GM12878 (cell line): ENCODE results near the gene FOXO1. TPM values are rescaled to one million over a fixed set of nuclear protein-coding genes. Genes with fewer than 3 reads are reported as not detected.

Source experiments
- ATAC-seq: fragments of 200-7000 bp; cut with Tn5 transposase; 3 replicates; pipeline ENCODE4 v1.9.1; 2020; ENCODE audit warnings: mild to moderate bottlenecking, moderate library complexity
- BruUV-seq: library from RNA; stranded (reverse); fragments of 400-500 nt; replicated peaks from 2 replicates; lab custom pipeline; 2021; lab: Mats Ljungman, UMichigan
- CTCF ChIA-PET: fragments of 300-600 bp; sonication (Branson Sonifier 250); formaldehyde crosslinking; extraction: SDS; loops from one replicate; lab custom pipeline; 2021; ENCODE audit warnings: inconsistent platforms; lab: Yijun Ruan, JAX
- POLR2A ChIA-PET: fragments of 350-600 bp; formaldehyde crosslinking; extraction: SDS; loops from one replicate; lab custom pipeline; 2021; ENCODE audit warnings: inconsistent platforms; lab: Charles Lee
- RAD21 ChIA-PET: fragments of 300-600 bp; sonication (Branson Sonifier 250); formaldehyde crosslinking; loops from one replicate; lab custom pipeline; 2023; ENCODE audit warnings: antibody characterized with exemption; ENCODE audit not compliant: unreplicated experiment; lab: Charles Lee
- SMC1A ChIA-PET: fragments of 300-600 bp; sonication (Branson Sonifier 250); formaldehyde crosslinking; loops from one replicate; lab custom pipeline; 2023; ENCODE audit not compliant: unreplicated experiment, uncharacterized antibody; lab: Charles Lee
- DNase-seq: peaks from one replicate; pipeline ENCODE4 v3.0.0-alpha.2; 2011; ENCODE audit warnings: low read depth, low spot score
- FAIRE-seq: peaks from 3 replicates; lab custom pipeline; 2011; peaks lifted over from hg19 to GRCh38; lab: Jason Lieb, UNC
- H2AFZ ChIP-seq: 2 replicates; pipeline ENCODE4 v1.6.0; 2011; ENCODE audit warnings: low read depth, low read length, control low read depth; ENCODE audit not compliant: control insufficient read depth
- H3K27ac ChIP-seq: 2 replicates; pipeline ENCODE4 v1.5.1; 2011; ENCODE audit warnings: control low read depth; ENCODE audit not compliant: control insufficient read depth, insufficient read depth
- H3K27me3 ChIP-seq, 2 experiments: replicated peaks in 1 of 2; 2 replicates each; pipeline versions ENCODE4 v1.6.0 to v1.6.1; 2011; ENCODE audit warnings: low read length in 1 of 2; ENCODE audit not compliant: control insufficient read depth in 2 of 2, insufficient read depth in 2 of 2
- H3K36me3 ChIP-seq, 2 experiments: 2 replicates each; pipeline ENCODE4 v1.5.1; 2011; ENCODE audit warnings: low read length in 1 of 2; ENCODE audit not compliant: control insufficient read depth in 2 of 2, insufficient read depth in 2 of 2
- H3K4me1 ChIP-seq: 2 replicates; pipeline ENCODE4 v1.6.1; 2011; ENCODE audit warnings: mild to moderate bottlenecking, low read length, moderate library complexity, mixed read lengths; ENCODE audit not compliant: control insufficient read depth, insufficient read depth
- H3K4me2 ChIP-seq: 2 replicates; pipeline ENCODE4 v1.6.0; 2011; ENCODE audit warnings: control low read depth; ENCODE audit not compliant: control insufficient read depth, insufficient read depth
- H3K4me3 ChIP-seq: fragments of 200-600 bp; sonication (generic); 2 replicates; pipeline ENCODE4 v1.5.1; 2016
- H3K79me2 ChIP-seq: 2 replicates; pipeline ENCODE4 v1.6.0; 2011; ENCODE audit warnings: low read length; ENCODE audit not compliant: control insufficient read depth, insufficient read depth
- H3K9ac ChIP-seq: 2 replicates; pipeline ENCODE4 v1.8.0; 2011; ENCODE audit warnings: low read length, control low read depth, mixed read lengths; ENCODE audit not compliant: control insufficient read depth, insufficient read depth
- H3K9me3 ChIP-seq: replicated peaks from 3 replicates; pipeline ENCODE4 v1.5.1; 2011; ENCODE audit warnings: mild to moderate bottlenecking, low read length; ENCODE audit not compliant: control insufficient read depth, insufficient read depth
- H4K20me1 ChIP-seq: 2 replicates; pipeline ENCODE4 v1.6.0; 2011; ENCODE audit not compliant: control insufficient read depth, insufficient read depth
- BACH1 ChIP-seq: fragments of 450-650 bp; IDR thresholded peaks from 2 replicates; pipeline ENCODE4 v1.6.1; 2017; ENCODE audit warnings: mild to moderate bottlenecking, borderline replicate concordance
- BCL11A ChIP-seq: IDR thresholded peaks from 2 replicates; pipeline ENCODE4 v1.6.1; 2011; ENCODE audit warnings: low read depth, low read length
- EGR1 ChIP-seq, 2 experiments: IDR thresholded peaks; 1 replicate in 1 of 2; 2 replicates in 1 of 2; pipeline ENCODE4 v1.6.1; 2011 to 2012; ENCODE audit warnings: low read depth in 2 of 2, low read length in 2 of 2, borderline replicate concordance in 1 of 2, mild to moderate bottlenecking in 1 of 2, moderate library complexity in 1 of 2
- ETV6 ChIP-seq, 2 experiments: fragments of 450-650 bp in 1 of 2; IDR thresholded peaks in 1 of 2; conservative IDR thresholded peaks in 1 of 2; 2 replicates each; pipeline ENCODE4 v1.6.1; 2014; ENCODE audit warnings: antibody characterized with exemption in 1 of 2, borderline replicate concordance in 1 of 2, low read depth in 1 of 2, mild to moderate bottlenecking in 1 of 2, moderate library complexity in 1 of 2
- MLLT1 ChIP-seq: fragments of 450-650 bp; IDR thresholded peaks from 2 replicates; pipeline ENCODE4 v1.6.1; 2016; ENCODE audit warnings: mild to moderate bottlenecking
- PML ChIP-seq: IDR thresholded peaks from 2 replicates; pipeline ENCODE4 v1.6.1; 2012; ENCODE audit warnings: low read length, inconsistent platforms
- YBX1 ChIP-seq: fragments of 450-650 bp; IDR thresholded peaks from 2 replicates; pipeline ENCODE4 v1.6.1; 2016; ENCODE audit warnings: antibody characterized with exemption
- ZNF687 ChIP-seq: fragments of 450-650 bp; IDR thresholded peaks from 2 replicates; pipeline ENCODE4 v1.6.1; 2017; ENCODE audit warnings: mild to moderate bottlenecking, moderate library complexity
- WGBS: methylation state at CpG from one replicate; pipeline ENCODE4 v1.1.6; 2016; ENCODE audit warnings: low lambda C conversion rate; ENCODE audit not compliant: insufficient replicate concordance, insufficient coverage; ENCODE audit errors: missing lambda C conversion rate; 5-methylcytosine and 5-hydroxymethylcytosine counted together
- in situ Hi-C: fragments of 300-500 bp; cut with MboI; formaldehyde crosslinking; loops from 9 replicates; pipeline ENCODE4 v1.14.3; 2018; ENCODE audit warnings: mixed read lengths
- intact Hi-C: fragments of 100-400 bp; cut with micrococcal nuclease; formaldehyde crosslinking; loops from one replicate; pipeline ENCODE4 v1.14.2; 2022; ENCODE audit not compliant: unreplicated experiment
- polyA plus RNA-seq, 11 experiments: library from polyadenylated mRNA; depleted of rRNA in 4 of 11; unstranded in 6 of 11; stranded (reverse) in 5 of 11; fragments of >200 nt; fragmentation: Nextera tagmentation in 4 of 11; fragmentation: Illumina TruSeq in 1 of 11; extraction: Ambion mirVana in 4 of 11; extraction: Trizol in 1 of 11; gene quantifications; 1 replicate in 1 of 11; 2 replicates in 10 of 11; pipeline versions ENCODE4 v1.2.1 to v1.2.3, GENCODE V29; 2011 to 2016; ENCODE audit warnings: inconsistent platforms in 2 of 11, missing spikeins in 2 of 11, low read depth in 1 of 11
- total RNA-seq, 4 experiments: library from RNA; depleted of rRNA in 3 of 4; stranded (reverse); fragments of >200 nt in 3 of 4; fragmentation: Illumina TruSeq in 1 of 4; extraction: Trizol in 1 of 4; gene quantifications; 2 replicates each; pipeline versions ENCODE4 v1.2.1 to v1.2.3, GENCODE V29; 2013 to 2021
- TF ChIP-seq, protein P1 (sequence below): fragments of 450-650 bp; IDR thresholded peaks from 2 replicates; pipeline ENCODE4 v1.6.1; 2018; ENCODE audit warnings: mild to moderate bottlenecking, low read depth, moderate library complexity; ENCODE audit not compliant: partially characterized antibody
- TF ChIP-seq, protein P2 (sequence below): fragments of 450-650 bp; formaldehyde crosslinking; IDR thresholded peaks from 2 replicates; pipeline ENCODE4 v1.4.0; 2020; ENCODE audit warnings: mild to moderate bottlenecking, moderate library complexity

Gene FOXO1
- total and polyA plus RNA-seq, 10 of the 15 experiments (the other 5 are each of a cell fraction or from before 2014, with no cell fraction given): 0.58 to 8.3 (median 0.88) TPM

- peaks cover 3% of the 10 kb centered on the region; the same call in 1 of the 2 replicates for H4K20me1 ChIP-seq
- H3K9ac ChIP-seq: no peak overlapping the region
- peaks cover 11% of the 10 kb centered on the region for H3K4me1 ChIP-seq
- no peak overlapping the region for H2AFZ ChIP-seq
- H3K79me2 ChIP-seq: peaks cover 12% of the 10 kb centered on the region
- WGBS: 85% methylated on average over 4 of the region's 8 CpGs
- H3K27ac ChIP-seq: no peak overlapping the region
- H3K36me3 ChIP-seq: no peaks in the 10 kb centered on the region
- no peak for FAIRE-seq
- no peaks in the 10 kb centered on the region for H3K27me3 ChIP-seq
- H3K9me3 ChIP-seq: no peaks in the 10 kb centered on the region
- intact Hi-C loops: no loop called here
- BruUV-seq: no TSS peak
- H3K4me2 ChIP-seq: no peak overlapping the region
- ChIA-PET SMC1A (no interaction called here), CTCF (interaction anchor here (0.7 kb wide), 1 partner anchor 425 kb away, joined by 3 read pairs; no protein-coding TSS in a partner anchor), POLR2A (no interaction called here), RAD21 (no interaction called here)
- ATAC-seq: no peak
- no peak for DNase-seq
- in situ Hi-C loops: no loop called here
- no peak overlapping the region for H3K4me3 ChIP-seq
- TF ChIP-seq, protein P1, sequence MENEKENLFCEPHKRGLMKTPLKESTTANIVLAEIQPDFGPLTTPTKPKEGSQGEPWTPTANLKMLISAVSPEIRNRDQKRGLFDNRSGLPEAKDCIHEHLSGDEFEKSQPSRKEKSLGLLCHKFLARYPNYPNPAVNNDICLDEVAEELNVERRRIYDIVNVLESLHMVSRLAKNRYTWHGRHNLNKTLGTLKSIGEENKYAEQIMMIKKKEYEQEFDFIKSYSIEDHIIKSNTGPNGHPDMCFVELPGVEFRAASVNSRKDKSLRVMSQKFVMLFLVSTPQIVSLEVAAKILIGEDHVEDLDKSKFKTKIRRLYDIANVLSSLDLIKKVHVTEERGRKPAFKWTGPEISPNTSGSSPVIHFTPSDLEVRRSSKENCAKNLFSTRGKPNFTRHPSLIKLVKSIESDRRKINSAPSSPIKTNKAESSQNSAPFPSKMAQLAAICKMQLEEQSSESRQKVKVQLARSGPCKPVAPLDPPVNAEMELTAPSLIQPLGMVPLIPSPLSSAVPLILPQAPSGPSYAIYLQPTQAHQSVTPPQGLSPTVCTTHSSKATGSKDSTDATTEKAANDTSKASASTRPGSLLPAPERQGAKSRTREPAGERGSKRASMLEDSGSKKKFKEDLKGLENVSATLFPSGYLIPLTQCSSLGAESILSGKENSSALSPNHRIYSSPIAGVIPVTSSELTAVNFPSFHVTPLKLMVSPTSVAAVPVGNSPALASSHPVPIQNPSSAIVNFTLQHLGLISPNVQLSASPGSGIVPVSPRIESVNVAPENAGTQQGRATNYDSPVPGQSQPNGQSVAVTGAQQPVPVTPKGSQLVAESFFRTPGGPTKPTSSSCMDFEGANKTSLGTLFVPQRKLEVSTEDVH: no peak
- TF ChIP-seq, protein P2, sequence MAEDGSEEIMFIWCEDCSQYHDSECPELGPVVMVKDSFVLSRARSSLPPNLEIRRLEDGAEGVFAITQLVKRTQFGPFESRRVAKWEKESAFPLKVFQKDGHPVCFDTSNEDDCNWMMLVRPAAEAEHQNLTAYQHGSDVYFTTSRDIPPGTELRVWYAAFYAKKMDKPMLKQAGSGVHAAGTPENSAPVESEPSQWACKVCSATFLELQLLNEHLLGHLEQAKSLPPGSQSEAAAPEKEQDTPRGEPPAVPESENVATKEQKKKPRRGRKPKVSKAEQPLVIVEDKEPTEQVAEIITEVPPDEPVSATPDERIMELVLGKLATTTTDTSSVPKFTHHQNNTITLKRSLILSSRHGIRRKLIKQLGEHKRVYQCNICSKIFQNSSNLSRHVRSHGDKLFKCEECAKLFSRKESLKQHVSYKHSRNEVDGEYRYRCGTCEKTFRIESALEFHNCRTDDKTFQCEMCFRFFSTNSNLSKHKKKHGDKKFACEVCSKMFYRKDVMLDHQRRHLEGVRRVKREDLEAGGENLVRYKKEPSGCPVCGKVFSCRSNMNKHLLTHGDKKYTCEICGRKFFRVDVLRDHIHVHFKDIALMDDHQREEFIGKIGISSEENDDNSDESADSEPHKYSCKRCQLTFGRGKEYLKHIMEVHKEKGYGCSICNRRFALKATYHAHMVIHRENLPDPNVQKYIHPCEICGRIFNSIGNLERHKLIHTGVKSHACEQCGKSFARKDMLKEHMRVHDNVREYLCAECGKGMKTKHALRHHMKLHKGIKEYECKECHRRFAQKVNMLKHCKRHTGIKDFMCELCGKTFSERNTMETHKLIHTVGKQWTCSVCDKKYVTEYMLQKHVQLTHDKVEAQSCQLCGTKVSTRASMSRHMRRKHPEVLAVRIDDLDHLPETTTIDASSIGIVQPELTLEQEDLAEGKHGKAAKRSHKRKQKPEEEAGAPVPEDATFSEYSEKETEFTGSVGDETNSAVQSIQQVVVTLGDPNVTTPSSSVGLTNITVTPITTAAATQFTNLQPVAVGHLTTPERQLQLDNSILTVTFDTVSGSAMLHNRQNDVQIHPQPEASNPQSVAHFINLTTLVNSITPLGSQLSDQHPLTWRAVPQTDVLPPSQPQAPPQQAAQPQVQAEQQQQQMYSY (CRISPR knock-in tag): no peak
- no peak for TF ChIP-seq PML
- TF ChIP-seq YBX1: no peak
- TF ChIP-seq BACH1: no peak
- TF ChIP-seq EGR1 (IDR thresholded peaks at IDR 0.05; ENCODE audit: borderline replicate concordance in 1 of 2, low read depth in 2 of 2, low read length in 2 of 2): no peak
- no peak for TF ChIP-seq BCL11A
- no peak for TF ChIP-seq ZNF687
- TF ChIP-seq ETV6 (conservative IDR thresholded peaks at IDR 0.05 in 1 of 2, IDR thresholded peaks at IDR 0.05 in 1 of 2; ENCODE audit: borderline replicate concordance in 1 of 2, low read depth in 1 of 2): no peak
- no peak for TF ChIP-seq MLLT1
Measured at GRCh38 chr13:40617801-40618356, 48.6 kb downstream of the FOXO1 start.
